Panc1 (cell line): Measurements from ENCODE around the gene MECR.

Source experiments
- POLR2AphosphoS5 ChIP-seq: IDR thresholded peaks from 2 replicates; pipeline ENCODE4 v1.6.1; 2012; ENCODE audit warnings: mild to moderate bottlenecking, low read depth, low read length, moderate library complexity
- TF ChIP-seq, protein P1 (sequence below): fragments of 450-650 bp; IDR thresholded peaks from 2 replicates; pipeline ENCODE4 v1.5.1; 2017; ENCODE audit warnings: mild to moderate bottlenecking
- TF ChIP-seq, protein P2 (sequence below), 2 experiments: IDR thresholded peaks; 2 replicates each; pipeline ENCODE4 v1.6.1; 2011 to 2012; ENCODE audit warnings: low read depth in 2 of 2, control low read depth in 1 of 2, low read length in 1 of 2, mild to moderate bottlenecking in 1 of 2, moderate library complexity in 1 of 2; ENCODE audit not compliant: insufficient read depth in 1 of 2

DNA sequence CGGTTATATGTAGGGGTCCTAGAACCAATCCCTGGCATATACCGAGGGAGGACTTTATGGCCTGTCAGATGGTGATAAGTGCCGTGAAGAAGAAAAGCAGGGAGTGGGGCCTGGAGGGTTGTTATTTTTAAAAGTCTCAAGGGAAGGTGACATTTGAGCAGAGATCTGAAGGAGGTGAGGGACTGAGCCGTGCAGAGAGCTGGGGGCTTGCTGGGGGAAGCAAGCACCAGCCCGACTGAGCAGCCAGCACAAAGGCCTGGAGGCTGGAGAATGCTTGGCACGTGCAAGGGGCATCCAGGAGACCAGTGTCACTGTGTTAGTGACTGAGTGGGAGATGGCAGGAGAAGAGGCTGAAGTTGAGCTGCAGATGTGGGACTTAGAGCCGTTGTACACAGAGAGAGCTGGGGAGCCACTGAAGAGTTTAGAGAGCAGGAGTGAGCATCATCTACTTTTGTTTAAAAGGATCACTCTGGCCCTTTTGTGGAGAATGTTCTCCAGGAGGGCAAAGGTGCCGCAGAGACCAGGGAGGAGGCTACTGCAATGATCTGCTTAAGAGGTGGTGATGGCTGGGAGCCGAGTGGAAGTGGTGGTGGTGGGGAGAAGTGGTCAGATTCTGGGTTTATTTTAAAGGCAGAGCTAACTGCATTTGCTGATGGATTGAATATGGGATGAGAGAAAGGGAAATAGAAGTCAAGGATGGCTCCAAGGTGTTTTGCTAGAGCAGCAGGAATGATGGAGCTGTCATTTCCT lies 36.8 kb upstream of the MECR start:
- TF ChIP-seq, protein P1, sequence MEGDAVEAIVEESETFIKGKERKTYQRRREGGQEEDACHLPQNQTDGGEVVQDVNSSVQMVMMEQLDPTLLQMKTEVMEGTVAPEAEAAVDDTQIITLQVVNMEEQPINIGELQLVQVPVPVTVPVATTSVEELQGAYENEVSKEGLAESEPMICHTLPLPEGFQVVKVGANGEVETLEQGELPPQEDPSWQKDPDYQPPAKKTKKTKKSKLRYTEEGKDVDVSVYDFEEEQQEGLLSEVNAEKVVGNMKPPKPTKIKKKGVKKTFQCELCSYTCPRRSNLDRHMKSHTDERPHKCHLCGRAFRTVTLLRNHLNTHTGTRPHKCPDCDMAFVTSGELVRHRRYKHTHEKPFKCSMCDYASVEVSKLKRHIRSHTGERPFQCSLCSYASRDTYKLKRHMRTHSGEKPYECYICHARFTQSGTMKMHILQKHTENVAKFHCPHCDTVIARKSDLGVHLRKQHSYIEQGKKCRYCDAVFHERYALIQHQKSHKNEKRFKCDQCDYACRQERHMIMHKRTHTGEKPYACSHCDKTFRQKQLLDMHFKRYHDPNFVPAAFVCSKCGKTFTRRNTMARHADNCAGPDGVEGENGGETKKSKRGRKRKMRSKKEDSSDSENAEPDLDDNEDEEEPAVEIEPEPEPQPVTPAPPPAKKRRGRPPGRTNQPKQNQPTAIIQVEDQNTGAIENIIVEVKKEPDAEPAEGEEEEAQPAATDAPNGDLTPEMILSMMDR: no peak
- no peak for TF ChIP-seq POLR2AphosphoS5
- TF ChIP-seq, protein P2, sequence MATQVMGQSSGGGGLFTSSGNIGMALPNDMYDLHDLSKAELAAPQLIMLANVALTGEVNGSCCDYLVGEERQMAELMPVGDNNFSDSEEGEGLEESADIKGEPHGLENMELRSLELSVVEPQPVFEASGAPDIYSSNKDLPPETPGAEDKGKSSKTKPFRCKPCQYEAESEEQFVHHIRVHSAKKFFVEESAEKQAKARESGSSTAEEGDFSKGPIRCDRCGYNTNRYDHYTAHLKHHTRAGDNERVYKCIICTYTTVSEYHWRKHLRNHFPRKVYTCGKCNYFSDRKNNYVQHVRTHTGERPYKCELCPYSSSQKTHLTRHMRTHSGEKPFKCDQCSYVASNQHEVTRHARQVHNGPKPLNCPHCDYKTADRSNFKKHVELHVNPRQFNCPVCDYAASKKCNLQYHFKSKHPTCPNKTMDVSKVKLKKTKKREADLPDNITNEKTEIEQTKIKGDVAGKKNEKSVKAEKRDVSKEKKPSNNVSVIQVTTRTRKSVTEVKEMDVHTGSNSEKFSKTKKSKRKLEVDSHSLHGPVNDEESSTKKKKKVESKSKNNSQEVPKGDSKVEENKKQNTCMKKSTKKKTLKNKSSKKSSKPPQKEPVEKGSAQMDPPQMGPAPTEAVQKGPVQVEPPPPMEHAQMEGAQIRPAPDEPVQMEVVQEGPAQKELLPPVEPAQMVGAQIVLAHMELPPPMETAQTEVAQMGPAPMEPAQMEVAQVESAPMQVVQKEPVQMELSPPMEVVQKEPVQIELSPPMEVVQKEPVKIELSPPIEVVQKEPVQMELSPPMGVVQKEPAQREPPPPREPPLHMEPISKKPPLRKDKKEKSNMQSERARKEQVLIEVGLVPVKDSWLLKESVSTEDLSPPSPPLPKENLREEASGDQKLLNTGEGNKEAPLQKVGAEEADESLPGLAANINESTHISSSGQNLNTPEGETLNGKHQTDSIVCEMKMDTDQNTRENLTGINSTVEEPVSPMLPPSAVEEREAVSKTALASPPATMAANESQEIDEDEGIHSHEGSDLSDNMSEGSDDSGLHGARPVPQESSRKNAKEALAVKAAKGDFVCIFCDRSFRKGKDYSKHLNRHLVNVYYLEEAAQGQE (IDR thresholded peaks at IDR 0.05; ENCODE audit: insufficient read depth in 1 of 2, low read depth in 2 of 2, low read length in 1 of 2): no peak
